ENCODE data around the gene SIRT3.
A peak's percentile ranks its signal among the peaks of the same experiment; 100 is the strongest.

SIRT3 gene

DNA sequence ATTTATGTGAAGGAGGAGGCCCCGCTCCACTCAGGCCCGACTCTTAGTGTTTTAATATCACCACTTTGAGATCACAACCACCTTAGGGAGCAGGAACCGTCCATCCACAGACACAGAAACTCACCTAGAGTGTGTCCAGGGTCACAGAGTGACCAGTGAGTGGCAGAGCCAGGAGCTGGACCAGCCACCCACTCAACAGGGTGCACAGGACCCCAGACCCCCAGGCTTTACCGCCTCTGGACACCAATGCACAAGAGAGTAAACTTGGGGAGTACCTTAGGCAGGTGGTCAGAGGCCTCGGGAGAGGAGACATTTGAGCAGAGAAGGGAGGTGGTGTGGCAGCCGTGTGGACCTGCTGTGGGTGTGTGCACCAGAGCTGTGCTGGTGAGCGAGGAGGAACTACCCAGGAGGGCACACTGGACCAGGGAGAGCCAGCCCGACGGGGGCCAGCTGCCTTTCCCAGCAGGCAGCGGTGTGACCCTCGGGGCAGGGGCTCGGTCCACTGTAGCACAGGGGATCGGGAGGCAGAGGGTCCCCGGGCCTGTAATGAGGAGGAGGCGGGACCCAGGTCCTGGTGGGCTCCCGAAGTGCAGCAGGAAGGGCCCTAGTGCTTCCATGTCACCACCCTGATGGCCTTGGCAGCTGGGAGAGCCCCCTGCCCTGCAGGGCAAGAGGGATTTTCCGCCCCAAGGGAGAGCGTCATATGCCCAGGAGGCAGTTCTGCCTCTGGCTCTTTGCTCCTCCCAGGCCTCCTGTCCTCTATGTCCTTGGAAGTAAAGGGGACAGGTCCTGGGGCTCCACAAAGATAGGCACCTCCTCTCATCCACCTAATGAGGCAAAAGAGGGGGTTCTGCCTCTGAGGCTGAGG lies 34.5 kb upstream of the SIRT3 start:
- no peak for DNase-seq

DNA sequence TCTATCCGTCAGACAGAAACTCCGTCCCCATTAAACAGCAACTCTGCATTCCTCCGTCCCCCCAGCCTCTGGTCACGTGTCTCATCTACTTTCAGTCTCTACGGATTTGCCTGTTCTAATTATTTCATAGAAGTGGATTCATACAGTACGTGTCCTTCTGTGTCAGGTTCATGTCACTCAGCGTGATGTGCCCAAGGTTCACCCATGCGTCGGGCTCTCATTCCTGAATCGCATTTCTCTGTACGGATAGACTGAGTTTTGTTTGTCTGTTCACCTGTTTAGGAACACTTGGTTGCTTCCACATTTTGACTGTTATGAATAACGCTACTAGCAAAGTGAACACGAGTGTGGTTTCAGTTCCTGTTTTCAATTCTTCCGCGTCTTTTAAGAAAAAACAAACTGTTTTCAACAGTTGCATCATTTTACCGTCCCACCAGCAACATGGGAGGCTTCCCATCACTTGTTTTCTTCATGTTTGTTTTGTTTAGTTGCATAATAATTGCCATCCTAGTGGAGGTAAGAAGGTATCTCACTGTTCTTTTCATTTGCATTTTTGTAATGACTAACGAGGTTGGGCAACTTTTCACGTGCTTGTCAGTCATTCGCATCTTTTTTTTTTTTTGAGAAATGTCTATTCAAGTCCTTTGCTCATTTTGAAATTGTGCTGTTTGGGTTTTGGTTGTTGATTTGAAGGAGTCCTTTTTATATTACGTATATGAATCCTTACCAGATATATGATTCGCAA lies 33.2 kb upstream of the SIRT3 start:
- no peak for DNase-seq

DNA sequence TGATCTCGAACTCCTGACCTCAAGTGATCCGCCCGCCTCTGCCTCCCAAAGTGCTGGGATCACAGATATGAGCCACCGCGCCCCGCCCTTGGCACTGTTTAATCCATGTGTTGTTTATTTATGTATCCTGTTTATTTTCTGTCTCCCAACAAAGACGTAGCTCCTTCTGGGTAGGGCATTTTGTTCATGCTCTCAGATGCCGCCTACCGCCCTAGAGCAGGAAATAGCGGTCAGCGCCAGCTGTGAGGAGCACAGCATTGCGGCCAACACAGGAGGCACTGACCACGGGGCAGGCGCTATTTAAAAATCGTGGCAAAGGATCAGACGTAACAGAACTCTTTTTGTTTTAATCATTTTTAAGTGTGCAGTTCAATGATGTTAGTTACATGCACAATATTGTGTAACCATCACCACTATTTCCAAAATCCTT lies 32.6 kb upstream of the SIRT3 start:
- DNase-seq, result peak; percentile 65

DNA sequence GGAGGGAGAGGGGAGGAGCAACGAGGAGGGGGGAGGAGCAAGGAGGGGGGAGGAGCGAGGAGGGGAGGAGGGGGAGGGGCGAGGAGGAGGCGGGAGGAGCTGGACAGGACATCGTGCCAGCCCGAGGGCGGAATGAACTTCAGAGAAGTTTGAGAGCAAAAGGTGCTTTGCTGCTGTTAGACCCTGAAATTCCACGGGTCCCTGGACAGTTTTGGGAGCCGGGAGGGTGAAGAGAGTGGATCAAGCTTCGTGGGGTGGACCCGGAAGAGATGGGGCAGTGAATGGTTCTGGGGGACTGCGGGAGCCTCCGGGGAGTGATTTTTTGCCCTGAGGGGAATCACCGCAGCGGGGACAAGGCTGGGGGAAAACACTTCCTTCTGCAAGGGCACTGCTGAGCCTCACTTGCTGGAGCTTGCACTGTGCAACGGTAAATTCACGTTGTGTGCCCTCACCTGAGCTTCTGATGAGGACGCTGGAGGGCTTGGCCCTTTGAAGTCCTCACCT lies 31.4 kb upstream of the SIRT3 start:
- DNase-seq, result no peak

DNA sequence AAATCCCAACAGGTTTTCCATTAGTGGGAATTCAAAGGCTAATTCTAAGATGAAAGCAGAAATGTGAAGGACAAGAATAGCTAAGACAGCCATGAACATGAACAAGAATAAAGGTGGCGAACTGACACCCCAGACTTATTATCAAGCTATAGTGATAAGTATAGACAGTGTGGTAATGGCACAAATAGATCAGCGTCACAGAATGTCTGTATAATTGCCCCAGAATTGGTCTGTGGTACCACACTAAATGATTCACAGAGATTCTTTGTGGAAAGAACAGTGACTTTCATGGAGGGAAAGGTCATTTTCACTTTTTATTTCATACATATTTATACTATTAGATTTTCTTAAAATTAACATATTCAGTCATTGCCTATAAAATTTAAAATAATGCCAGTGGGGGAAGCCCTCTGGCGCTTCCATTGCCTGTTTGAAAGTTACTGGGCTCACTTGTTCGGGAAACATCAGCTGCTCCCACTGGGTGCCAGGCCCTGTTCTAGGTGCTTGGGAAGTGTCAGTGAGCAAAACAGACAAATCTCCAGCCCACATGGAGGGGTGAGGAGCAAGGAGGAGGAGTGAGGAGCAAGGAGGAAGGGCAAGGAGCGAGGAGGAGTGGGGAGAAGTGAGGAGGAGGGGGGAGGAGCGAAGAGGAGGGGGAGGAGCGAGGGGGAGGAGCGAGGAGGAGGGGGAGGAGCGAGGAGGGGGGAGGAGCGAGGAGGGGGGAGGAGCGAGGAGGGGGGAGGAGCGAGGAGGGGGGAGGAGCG lies 30.7 kb upstream of the SIRT3 start:
- DNase-seq, result no peak

DNA sequence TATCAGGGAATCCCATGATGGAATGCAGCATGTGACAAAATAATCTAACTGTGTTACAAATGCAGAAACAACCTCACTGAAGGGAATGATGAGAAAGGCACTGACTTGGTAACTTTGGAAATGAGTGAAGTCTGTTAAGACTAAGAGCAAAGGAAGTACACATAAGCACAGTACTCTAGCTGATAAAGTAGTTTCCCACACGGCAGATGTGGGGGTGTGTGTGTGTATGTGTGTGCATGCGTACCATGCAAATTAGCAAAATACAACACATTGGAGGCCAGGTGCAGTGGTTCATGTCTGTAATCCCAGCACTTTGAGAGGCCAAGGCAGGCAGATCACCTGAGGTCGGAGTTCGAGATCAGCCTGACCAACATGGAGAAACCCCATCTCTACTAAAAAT lies 25.5 kb upstream of the SIRT3 start:
- DNase-seq, result no peak

DNA sequence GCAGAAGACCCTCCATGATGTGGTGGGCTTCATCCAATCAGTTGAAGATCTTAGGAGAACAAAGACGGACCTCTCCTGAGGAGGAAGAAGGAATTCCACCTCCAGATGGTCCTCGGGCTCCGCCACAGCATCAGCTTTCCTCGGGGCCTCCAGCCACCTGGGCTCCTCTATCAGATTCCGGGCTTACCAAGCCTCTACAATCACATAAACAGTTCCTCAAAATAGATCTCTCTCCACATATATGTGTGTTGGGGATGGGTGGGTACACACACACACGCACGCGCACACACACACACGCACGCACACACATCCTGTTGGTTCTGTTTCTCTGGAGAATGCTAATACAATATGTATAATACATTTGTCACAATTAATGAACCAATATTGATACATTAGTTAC lies 23.3 kb upstream of the SIRT3 start:
- DNase-seq, result no peak

DNA sequence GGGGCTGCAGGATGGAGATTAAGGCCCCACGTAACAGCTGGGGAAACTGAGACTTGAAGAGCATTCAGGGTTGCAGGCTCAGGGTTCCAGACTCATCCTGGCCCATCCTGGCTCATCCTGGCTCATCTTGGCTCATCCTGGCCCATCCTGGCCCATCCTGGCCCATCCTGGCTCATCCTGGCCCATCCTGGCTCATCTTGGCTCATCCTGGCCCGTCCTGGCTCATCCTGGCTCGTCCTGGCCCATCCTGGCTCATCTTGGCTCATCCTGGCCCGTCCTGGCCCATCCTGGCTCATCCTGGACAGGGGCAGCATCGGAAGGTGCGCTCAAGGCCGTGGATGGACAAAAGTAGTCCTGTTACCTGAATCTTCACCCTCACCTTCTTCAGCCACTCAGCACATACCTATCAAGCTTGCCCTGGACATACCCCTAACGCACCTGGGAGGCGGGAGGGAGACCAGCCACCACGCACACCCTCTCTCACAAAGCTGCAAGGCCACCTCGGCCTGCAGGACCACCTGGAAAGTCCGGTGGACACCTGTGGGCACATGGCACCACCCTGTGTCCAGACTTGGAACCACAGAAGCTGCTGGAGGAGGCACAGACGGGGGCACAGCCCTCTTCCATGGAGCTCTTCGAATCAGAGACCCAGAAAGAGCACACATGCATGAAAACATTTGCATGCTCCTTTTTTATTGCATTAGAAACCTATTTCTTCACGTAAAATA lies 21.8 kb upstream of the SIRT3 start:
- DNase-seq, result no peak

DNA sequence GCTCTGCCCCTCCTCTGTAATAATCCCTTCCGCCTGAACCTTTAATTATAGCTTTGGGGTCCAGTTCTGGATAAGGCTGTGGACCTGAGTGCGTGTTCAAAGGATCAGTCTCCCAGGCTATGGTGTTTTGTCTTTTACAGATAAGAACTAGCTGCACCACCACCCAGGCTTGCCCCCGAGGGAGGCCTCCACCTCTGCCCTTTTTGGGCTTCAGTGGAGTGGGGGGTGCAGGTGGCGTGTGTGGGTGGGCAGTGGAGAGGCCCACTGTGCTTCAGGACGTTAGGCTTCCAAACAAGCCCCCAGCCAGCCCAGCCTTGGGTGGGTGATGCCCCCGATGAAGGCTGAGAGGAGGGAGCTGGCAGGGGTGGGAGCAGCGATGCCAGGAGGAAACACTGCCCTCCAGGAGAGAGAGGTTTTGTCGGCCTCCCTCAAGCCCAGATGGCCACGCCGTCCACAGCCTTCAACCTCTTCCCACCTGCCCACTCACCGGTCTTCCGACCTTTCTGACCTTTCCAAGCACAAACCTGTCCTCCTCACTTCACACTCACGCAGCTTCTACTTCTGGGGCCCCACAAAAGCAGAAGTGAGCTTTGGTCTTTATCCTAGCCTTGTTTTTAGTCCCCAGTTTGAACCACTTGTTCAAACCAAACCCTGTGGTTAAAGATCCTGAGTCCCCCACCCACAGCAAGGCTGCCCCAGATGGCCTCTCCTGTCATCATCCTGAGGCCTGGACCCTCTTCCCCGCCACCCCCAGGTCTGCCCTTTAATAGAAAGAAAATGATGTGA lies 21.0 kb upstream of the SIRT3 start:
- DNase-seq, result no peak

DNA sequence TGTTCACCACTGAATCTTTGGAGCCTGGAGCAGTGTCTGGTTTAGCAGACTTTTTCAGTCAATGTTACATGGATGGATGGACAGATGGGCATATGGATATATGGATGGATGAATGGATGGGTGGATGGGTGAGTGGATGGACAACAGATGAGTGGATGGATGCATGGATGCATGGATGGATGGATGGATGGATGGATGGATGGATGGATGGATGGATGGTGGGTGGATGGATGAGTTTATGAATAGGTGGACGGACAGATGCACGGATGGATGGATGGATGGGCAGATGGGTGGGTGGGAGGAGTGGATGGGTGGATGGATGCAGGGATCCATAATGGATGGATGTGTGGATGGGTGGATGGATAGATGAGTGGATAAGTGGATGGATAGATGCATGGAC lies 19.7 kb upstream of the SIRT3 start:
- no peak for DNase-seq

DNA sequence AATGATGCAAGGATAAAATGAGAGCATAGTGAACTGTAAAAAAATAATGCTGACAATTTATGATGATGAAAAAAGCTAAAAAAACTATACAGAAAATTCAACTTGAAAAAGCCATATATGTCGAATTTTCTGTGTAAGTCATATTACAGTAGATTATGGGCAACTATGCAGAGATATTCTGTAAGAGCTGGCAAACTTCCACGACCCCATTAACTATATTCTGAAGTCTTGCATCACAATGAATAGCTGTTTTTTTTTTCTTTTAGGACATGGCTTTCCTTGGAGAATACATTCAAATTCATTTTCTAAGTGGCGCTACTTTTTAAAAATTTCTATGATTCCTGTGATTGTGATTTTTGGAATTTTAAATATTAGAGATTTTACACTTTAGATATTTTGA lies 19.0 kb upstream of the SIRT3 start:
- DNase-seq, result no peak

DNA sequence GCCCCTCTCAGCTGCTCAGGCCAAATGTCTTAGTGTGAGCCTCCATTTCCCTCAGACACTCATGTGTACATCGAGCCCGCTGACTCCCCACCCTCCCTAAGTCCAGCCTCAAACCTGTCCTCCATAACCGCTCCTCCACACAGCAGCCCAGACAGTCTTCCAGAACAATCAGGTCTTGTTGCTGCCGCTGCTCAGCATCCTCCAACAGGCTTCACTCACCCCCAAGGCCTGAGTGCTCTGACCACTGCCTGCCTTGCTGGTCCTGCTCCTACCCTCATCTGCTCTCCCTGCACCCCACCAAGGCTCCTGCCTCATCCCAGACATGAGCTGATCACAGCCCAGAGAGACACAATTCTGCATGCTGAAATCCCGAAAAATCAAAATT lies 17.7 kb upstream of the SIRT3 start:
- no peak for DNase-seq

DNA sequence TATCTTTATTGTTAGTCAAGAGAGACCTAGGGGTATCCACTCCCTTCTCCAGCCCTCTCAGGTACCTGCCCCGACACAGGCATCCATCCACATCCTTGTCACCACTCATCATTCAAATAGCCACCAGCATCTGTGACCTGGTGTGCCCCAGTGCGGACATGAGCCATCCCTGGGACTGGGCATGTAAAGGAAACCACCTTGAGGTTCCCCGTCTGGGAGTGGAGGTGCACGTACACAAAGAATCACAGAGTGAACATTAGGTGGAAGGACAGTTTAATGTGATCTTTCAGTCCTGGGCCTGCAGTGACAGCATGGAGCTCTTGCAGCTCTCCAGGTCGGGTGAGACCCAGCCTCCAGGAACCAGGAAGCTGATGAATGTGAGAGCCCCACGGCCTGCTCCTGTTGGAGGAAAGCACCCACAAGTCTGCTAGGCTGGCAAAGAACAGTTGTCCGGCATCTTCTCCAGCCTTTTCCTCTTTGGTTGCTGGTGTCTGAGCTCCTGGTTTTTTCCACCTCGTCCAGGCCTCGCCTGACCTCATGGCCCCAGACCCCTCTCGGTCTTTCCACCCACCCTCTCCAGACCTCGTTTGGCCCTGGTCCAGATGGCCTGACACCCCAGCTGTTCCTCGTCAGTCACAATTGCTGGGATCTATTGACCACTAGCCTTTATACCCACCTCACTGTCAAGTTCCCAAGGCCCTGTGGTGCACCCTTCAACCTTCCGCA lies 17.2 kb upstream of the SIRT3 start:
- DNase-seq, result no peak

DNA sequence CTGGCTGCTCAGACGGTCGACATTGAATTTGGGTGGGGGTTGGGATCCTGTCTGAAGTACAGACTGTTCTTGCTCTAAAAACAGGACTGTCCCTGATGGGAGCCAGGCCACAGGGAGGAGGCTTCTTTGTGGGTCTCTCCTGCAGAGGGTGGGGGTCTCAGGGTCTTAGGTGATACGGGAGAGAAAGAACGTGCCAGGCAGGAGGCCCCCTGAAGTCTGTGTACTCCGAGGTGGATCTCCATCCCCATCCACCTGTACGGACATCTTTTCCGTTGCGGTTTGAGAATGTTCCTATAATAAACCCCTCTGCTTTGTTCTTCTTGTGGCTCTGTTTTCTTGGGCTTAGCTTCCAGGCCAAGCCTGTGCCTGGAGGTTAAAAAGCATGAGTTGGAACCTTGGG lies 16.5 kb upstream of the SIRT3 start:
- no peak for DNase-seq

DNA sequence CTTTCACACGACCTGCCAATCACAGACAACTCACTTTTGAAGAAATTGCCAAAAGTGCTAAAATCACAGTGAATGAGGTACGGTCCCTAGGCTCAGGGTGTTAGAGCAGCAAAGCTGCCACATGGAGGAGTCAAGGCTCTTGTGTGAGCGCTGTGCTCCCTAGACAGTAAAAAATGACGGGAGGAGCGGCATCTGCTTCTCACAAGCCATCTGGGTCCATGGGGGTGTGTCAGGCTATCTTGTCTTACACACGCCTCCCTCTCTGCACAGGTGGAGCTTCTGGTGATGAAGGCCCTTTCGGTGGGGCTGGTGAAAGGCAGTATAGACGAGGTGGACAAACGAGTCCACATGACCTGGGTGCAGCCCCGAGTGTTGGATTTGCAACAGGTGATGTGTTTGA lies 15.4 kb upstream of the SIRT3 start:
- no peak for DNase-seq

DNA sequence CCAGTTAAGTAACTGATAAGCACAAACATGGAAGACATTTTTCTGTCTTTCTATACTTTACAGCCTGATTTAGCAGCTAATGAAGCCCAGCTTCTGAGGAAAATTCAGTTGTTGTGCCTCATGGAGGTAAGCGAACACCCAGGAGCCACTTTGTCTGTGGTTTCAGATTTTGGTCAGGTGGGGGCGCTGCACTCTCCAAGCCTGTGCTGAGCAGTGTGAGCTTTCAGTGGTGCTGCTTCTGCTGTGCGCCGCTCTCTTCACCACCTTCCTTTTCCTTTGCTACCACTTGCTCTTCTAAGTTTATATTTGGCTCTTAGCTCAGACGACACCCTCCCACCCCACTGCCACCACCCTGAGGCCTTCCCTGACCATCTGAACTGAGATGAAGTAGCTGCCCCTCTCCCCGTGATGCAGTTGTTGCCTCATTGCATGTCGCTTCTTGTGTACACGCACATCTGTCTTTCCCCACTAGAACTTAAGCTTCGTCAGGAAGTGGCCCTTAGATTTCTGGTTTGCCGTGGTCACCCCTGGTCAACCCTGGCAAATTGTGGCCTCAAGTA lies 14.7 kb upstream of the SIRT3 start:
- DNase-seq, result peak; percentile 70

DNA sequence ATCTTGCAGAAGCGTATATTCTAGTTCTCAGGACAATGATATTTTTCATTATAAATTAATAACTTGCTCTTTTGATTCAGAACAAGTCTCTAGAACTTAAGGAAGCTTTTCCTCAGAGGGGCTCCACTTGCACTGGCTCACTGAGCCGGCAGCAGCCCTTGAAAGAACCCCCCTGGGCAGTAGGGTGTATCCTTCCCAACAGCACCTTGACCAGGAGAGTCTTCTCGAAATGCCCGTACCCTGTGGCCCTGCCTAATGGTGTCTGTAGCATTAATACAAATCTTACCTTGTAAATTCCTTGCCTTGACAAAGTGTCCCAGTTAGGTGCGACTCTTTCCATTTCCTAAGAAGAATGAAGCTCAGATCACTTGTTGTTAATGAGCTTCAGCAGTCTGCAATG lies 14.1 kb upstream of the SIRT3 start:
- DNase-seq, result no peak

DNA sequence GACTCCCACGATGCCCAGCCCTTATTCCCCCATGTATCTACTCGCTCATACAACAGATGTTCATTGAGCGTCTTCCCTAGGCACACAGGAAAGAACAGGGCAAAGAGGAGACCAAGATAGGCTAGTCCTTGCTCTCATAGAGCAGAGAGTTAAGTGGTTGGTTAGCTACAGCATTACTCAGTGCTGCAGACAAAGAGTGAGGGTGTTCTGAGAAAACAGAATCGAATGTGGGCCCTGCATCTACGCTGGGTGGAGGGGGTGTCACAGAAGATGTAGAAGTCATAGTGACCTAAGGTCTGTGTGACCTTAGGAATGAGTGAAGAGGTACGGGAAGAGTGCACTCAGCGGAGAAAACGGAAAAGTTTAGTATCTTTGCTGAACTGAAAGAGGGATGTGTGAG lies 12.9 kb upstream of the SIRT3 start:
- DNase-seq, result no peak

DNA sequence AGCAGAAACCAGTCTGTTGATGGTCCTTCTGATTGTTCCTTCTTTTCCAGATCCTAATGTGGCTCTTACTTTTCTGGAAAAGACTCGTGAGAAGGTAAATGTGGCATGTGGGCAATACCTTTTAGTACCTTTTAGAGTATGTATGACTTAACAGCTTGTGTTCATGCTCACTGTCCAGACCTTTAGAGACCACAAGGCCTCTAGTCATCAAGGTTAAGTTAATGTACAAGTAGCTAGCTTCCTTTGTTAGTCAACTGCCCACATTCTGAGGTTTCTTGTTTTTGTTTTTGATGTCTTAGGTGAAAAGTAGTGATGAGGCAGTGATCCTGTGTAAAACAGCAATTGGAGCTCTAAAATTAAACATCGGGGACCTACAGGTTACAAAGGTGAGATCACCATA lies 8.2 kb upstream of the SIRT3 start:
- DNase-seq, result no peak

DNA sequence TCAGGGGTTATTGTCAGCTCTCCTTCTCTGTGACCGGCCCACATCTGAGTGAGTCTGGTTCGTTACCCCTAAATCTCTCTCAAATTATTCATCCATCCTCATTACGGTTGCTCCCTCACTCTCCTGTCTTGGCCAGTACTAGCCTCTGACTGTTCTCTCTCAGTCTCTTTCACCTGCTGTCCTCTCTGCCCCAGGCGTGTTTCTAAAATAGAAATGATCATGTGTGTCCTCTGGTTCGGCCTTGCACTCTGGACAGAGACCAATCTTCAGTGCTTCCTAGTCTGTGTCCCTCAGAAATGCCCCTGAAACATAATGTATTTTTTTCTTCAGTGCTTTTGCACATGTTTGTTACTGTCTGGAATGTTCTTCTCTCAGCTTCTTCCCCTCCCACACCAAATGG lies 5.5 kb upstream of the SIRT3 start:
- no peak for DNase-seq

DNA sequence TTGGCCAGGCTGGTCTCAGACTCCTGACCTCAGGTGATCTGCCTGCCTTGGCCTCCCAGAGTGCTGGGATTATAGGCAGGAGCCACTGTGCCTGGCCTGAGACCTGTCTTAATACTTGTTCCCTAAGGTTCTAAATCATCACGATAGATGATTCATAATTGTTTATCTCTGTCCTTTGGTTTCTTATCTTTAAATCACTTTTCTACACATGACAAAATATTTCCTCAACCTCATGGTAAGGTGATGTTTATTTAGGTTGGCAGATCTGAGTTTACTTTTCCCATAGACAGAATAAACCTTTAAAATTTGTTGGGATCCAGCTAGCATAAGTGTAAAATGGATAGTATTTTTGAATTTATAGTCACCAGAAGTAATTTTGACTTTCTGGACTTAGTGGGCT lies 4.2 kb upstream of the SIRT3 start:
- no peak for DNase-seq

All from femur (tissue), 1 donor.